HepG2 (cell line): ENCODE results near the gene MNDA. TPM values are rescaled to one million over a fixed set of nuclear protein-coding genes. Genes with fewer than 3 reads are reported as not detected.
"Not testable (repeated sequence)": the region's sequence is repeated elsewhere in the genome, so short reads cannot be mapped to it uniquely, and the experiment has no call there.

Source experiments
- ATAC-seq: fragments of 200-7000 bp; cut with Tn5 transposase; 3 replicates; pipeline ENCODE4 v1.9.1; 2020; ENCODE audit warnings: mild to moderate bottlenecking, moderate library complexity
- BruUV-seq: library from RNA; stranded (reverse); fragments of 400-500 nt; replicated peaks from 2 replicates; lab custom pipeline; 2021; lab: Mats Ljungman, UMichigan
- CTCF ChIA-PET: fragments of 300-600 bp; formaldehyde crosslinking; extraction: SDS; loops from one replicate; lab custom pipeline; 2021; ENCODE audit warnings: low total read pairs, inconsistent platforms, low intra/inter-chr PET ratio; lab: Yijun Ruan, JAX
- POLR2A ChIA-PET: fragments of 350-600 bp; sonication (Branson Sonifier 250); formaldehyde crosslinking; loops from one replicate; lab custom pipeline; 2020; ENCODE audit warnings: antibody characterized with exemption, inconsistent platforms; lab: Yijun Ruan, JAX
- DNase-seq: peaks from one replicate; pipeline ENCODE4 v3.0.0-alpha.2; 2015; ENCODE audit warnings: low spot score
- FAIRE-seq: peaks from 3 replicates; lab custom pipeline; 2011; peaks lifted over from hg19 to GRCh38; lab: Jason Lieb, UNC
- H2AFZ ChIP-seq: one replicate; pipeline ENCODE4 v1.6.1; 2011; ENCODE audit warnings: low read length, inconsistent platforms
- H3K27ac ChIP-seq: fragments of 300-600 bp; 3 replicates; pipeline ENCODE4 v1.8.0; 2011; ENCODE audit warnings: mixed run types, mild to moderate bottlenecking, mixed read lengths, low read length, inconsistent platforms; ENCODE audit not compliant: insufficient read depth; ENCODE audit errors: extremely low read length
- H3K27me3 ChIP-seq, 2 experiments: fragments of 200-600 bp in 1 of 2; 2 replicates in 1 of 2; 3 replicates in 1 of 2; pipeline versions ENCODE4 v1.6.0 to v1.8.0; 2011; ENCODE audit warnings: low read length in 2 of 2, mild to moderate bottlenecking in 2 of 2, moderate library complexity in 2 of 2, inconsistent platforms in 1 of 2; ENCODE audit not compliant: insufficient read depth in 2 of 2, control insufficient read depth in 1 of 2
- H3K36me3 ChIP-seq, 2 experiments: fragments of 200-600 bp in 1 of 2; replicated peaks in 1 of 2; 2 replicates in 1 of 2; 3 replicates in 1 of 2; pipeline versions ENCODE4 v1.5.1 to v1.8.0; 2011; ENCODE audit warnings: low read length in 2 of 2, inconsistent platforms in 1 of 2; ENCODE audit not compliant: insufficient read depth in 2 of 2, control insufficient read depth in 1 of 2
- H3K4me1 ChIP-seq: 2 replicates; pipeline ENCODE4 v1.5.1; 2012; ENCODE audit warnings: low read length, inconsistent platforms; ENCODE audit not compliant: insufficient read depth
- H3K4me2 ChIP-seq: 2 replicates; pipeline ENCODE4 v1.6.0; 2011; ENCODE audit warnings: low read depth, low read length, inconsistent platforms
- H3K4me3 ChIP-seq, 3 experiments: fragments of 200-600 bp in 1 of 3; sonication (generic), shearing (Covaris generic) in 1 of 3; replicated peaks in 1 of 3; 2 replicates each; pipeline ENCODE4 v1.5.1; 2011 to 2016; ENCODE audit warnings: low read length in 3 of 3, inconsistent platforms in 2 of 3, low read depth in 2 of 3, mild to moderate bottlenecking in 2 of 3, control low read depth in 1 of 3, mixed read lengths in 1 of 3; ENCODE audit not compliant: insufficient read depth in 1 of 3
- H3K79me2 ChIP-seq: one replicate; pipeline ENCODE4 v1.6.1; 2011; ENCODE audit warnings: low read length, inconsistent platforms; ENCODE audit not compliant: insufficient read depth
- H3K9ac ChIP-seq: 2 replicates; pipeline ENCODE4 v1.6.0; 2011; ENCODE audit warnings: mild to moderate bottlenecking, low read depth, low read length, inconsistent platforms; ENCODE audit not compliant: insufficient read depth
- H3K9me3 ChIP-seq: 2 replicates; pipeline ENCODE4 v1.5.1; 2012; ENCODE audit warnings: mild to moderate bottlenecking, low read length
- H4K20me1 ChIP-seq: 2 replicates; pipeline ENCODE4 v1.6.0; 2011; ENCODE audit warnings: inconsistent platforms, mild to moderate bottlenecking, low read length, moderate library complexity; ENCODE audit not compliant: insufficient read depth
- ATM ChIP-seq: fragments of 450-650 bp; IDR thresholded peaks from 2 replicates; pipeline ENCODE4 v1.7.1; 2017; ENCODE audit warnings: mild to moderate bottlenecking, borderline replicate concordance
- CAMTA2 ChIP-seq: sonication (generic); formaldehyde crosslinking; IDR thresholded peaks from 2 replicates; pipeline ENCODE4 v1.4.0; 2020; ENCODE audit warnings: mild to moderate bottlenecking, missing genetic modification reagents, borderline replicate concordance
- CENPT ChIP-seq: sonication (generic); formaldehyde crosslinking; IDR thresholded peaks from 2 replicates; pipeline ENCODE4 v1.8.0; 2022; ENCODE audit warnings: low read depth, mild to moderate bottlenecking, moderate library complexity, missing genetic modification reagents
- EP300 ChIP-seq, 3 experiments: sonication (generic) in 1 of 3; formaldehyde crosslinking in 1 of 3; IDR thresholded peaks; 2 replicates each; pipeline versions ENCODE4 v1.5.1 to v1.6.1; 2011 to 2020; ENCODE audit warnings: low read depth in 2 of 3, low read length in 2 of 3, borderline replicate concordance in 1 of 3, improper control_type of control experiment in 1 of 3, mild to moderate bottlenecking in 1 of 3, missing genetic modification reagents in 1 of 3, moderate library complexity in 1 of 3
- GLI4 ChIP-seq: sonication (generic); formaldehyde crosslinking; IDR thresholded peaks from 2 replicates; pipeline ENCODE4 v1.5.1; 2020; ENCODE audit warnings: missing genetic modification reagents, mild to moderate bottlenecking, moderate library complexity, borderline replicate concordance
- HNRNPL ChIP-seq: fragments of 200-400 bp; formaldehyde crosslinking; IDR thresholded peaks from 2 replicates; pipeline ENCODE4 v1.6.1; 2017; ENCODE audit warnings: mild to moderate bottlenecking, low read depth, low read length
- MTA3 ChIP-seq: sonication (generic); formaldehyde crosslinking; IDR thresholded peaks from 2 replicates; pipeline ENCODE4 v1.4.0; 2020; ENCODE audit warnings: missing genetic modification reagents
- MXI1 ChIP-seq: IDR thresholded peaks from 3 replicates; pipeline ENCODE4 v1.6.1; 2012; ENCODE audit warnings: low read depth, low read length, inconsistent platforms, borderline replicate concordance
- MYC ChIP-seq: sonication (generic); formaldehyde crosslinking; IDR thresholded peaks from 2 replicates; pipeline ENCODE4 v1.9.0; 2021; ENCODE audit warnings: missing genetic modification reagents, borderline replicate concordance
- NFKBIZ ChIP-seq: IDR thresholded peaks from 2 replicates; pipeline ENCODE4 v1.6.1; 2018; ENCODE audit warnings: missing genetic modification reagents, missing compliant biosample characterization
- RXRA ChIP-seq: sonication (generic); formaldehyde crosslinking; IDR thresholded peaks from 2 replicates; pipeline ENCODE4 v1.5.1; 2020; ENCODE audit warnings: missing genetic modification reagents
- TCF7L2 ChIP-seq: IDR thresholded peaks from 2 replicates; pipeline ENCODE4 v1.6.1; 2011; ENCODE audit warnings: mild to moderate bottlenecking, low read depth, low read length, moderate library complexity
- ZBTB7A ChIP-seq: sonication (generic); formaldehyde crosslinking; IDR thresholded peaks from 2 replicates; pipeline ENCODE4 v1.8.0; 2022; ENCODE audit warnings: mild to moderate bottlenecking, missing genetic modification reagents
- ZC3H13 ChIP-seq: sonication (generic); formaldehyde crosslinking; IDR thresholded peaks from 2 replicates; pipeline ENCODE4 v1.8.1; 2023; ENCODE audit warnings: mild to moderate bottlenecking, missing genetic modification reagents, moderate library complexity
- ZNF331 ChIP-seq: sonication (generic); formaldehyde crosslinking; IDR thresholded peaks from 2 replicates; pipeline ENCODE4 v1.4.0; 2020; ENCODE audit warnings: missing genetic modification reagents
- ZNF446 ChIP-seq: sonication (generic); formaldehyde crosslinking; IDR thresholded peaks from 2 replicates; pipeline ENCODE4 v1.5.0; 2020; ENCODE audit warnings: mild to moderate bottlenecking, missing genetic modification reagents
- ZNF776 ChIP-seq: sonication (generic); formaldehyde crosslinking; IDR thresholded peaks from 2 replicates; pipeline ENCODE4 v1.4.0; 2020; ENCODE audit warnings: mild to moderate bottlenecking, missing genetic modification reagents
- WGBS: methylation state at CpG from one replicate; pipeline ENCODE4 v1.1.6; 2017; ENCODE audit warnings: low lambda C conversion rate; 5-methylcytosine and 5-hydroxymethylcytosine counted together
- in situ Hi-C: cut with HindIII; loops from 2 replicates; pipeline ENCODE4 v1.10.0; 2017; ENCODE audit warnings: low pct_unique_long_range_greater_than_20kb; ENCODE audit not compliant: extremely low pct_ligation_motif_present
- intact Hi-C: fragments of 100-400 bp; cut with micrococcal nuclease; formaldehyde crosslinking; loops from one replicate; pipeline ENCODE4 v1.10.0; 2022; ENCODE audit not compliant: unreplicated experiment
- polyA plus RNA-seq, 8 experiments: library from polyadenylated mRNA; depleted of rRNA in 3 of 8; stranded (reverse) in 7 of 8; unstranded in 1 of 8; fragments of >200 nt; fragmentation: Illumina TruSeq in 4 of 8; extraction: Trizol in 4 of 8; gene quantifications; 2 replicates each; pipeline versions ENCODE4 v1.2.1 to v1.2.3, GENCODE V29; 2011 to 2016; ENCODE audit warnings: low read depth in 4 of 8, missing spikeins in 1 of 8, mixed read lengths in 1 of 8; ENCODE audit not compliant: insufficient read depth in 1 of 8
- total RNA-seq, 5 experiments: library from RNA; depleted of rRNA; stranded (reverse); fragments of >200 nt; fragmentation: Illumina TruSeq; extraction: Trizol; gene quantifications; 2 replicates each; pipeline ENCODE4 v1.2.3, GENCODE V29; 2016; ENCODE audit warnings: low read depth in 1 of 5
- TF ChIP-seq, protein P1 (sequence below): sonication (generic); formaldehyde crosslinking; IDR thresholded peaks from 2 replicates; pipeline ENCODE4 v1.5.0; 2020; ENCODE audit warnings: missing genetic modification reagents
- TF ChIP-seq, protein P2 (sequence below): sonication (generic); formaldehyde crosslinking; IDR thresholded peaks from 2 replicates; pipeline ENCODE4 v1.4.0; 2020; ENCODE audit warnings: missing genetic modification reagents

MNDA gene
- total and polyA plus RNA-seq, 2 of the 13 experiments (the other 11 are each of a cell fraction or from before 2014, with no cell fraction given): not detected

GRCh38 chr1:158870438-158870837, 39.3 kb downstream of the MNDA start:
- WGBS: 8% methylated on average over 5 of the region's 5 CpGs
- BruUV-seq: not testable (repeated sequence)

DNA sequence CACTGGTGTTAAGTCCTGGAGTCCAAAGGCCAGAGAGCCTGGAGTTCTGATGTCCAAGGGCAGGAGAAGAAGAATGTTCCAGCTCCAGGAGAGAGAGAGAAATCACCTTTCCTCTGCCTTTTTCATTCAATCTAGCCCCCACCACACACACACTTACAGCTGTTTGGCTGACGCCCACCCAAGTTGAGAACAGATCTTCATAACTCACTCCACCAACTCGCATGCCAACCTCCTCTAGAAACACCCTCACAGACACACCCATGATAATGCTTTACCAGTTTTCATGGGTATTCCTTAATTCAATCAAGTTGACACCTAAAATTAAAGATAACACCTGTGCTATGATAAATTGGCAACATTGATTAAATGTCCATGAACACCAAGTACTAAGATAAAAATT, 42.0 kb downstream of the MNDA start:
- H2AFZ ChIP-seq: no peak overlapping the region
- H4K20me1 ChIP-seq: no peaks in the 10 kb centered on the region
- no peak for TF ChIP-seq TCF7L2
- no peak for TF ChIP-seq RXRA (CRISPR knock-in tag)
- TF ChIP-seq, protein P1, sequence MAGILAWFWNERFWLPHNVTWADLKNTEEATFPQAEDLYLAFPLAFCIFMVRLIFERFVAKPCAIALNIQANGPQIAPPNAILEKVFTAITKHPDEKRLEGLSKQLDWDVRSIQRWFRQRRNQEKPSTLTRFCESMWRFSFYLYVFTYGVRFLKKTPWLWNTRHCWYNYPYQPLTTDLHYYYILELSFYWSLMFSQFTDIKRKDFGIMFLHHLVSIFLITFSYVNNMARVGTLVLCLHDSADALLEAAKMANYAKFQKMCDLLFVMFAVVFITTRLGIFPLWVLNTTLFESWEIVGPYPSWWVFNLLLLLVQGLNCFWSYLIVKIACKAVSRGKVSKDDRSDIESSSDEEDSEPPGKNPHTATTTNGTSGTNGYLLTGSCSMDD (CRISPR knock-in tag): no peak
- TF ChIP-seq GLI4 (CRISPR knock-in tag): no peak
- no peak for TF ChIP-seq MTA3
- TF ChIP-seq CENPT (CRISPR knock-in tag): no peak
- TF ChIP-seq HNRNPL: no peak
- no peak for TF ChIP-seq EP300 (IDR thresholded peaks at IDR 0.05; ENCODE audit: low read depth in 2 of 2, low read length in 2 of 2)
- no peak for TF ChIP-seq EP300 (CRISPR knock-in tag; IDR thresholded peaks at IDR 0.05; ENCODE audit: borderline replicate concordance)
- TF ChIP-seq CAMTA2 (CRISPR knock-in tag): no peak
- no peak for TF ChIP-seq ZNF331 (CRISPR knock-in tag)
- TF ChIP-seq ATM: no peak
- no peak for TF ChIP-seq MXI1
- no peak for TF ChIP-seq ZBTB7A (CRISPR knock-in tag)
- no peak for TF ChIP-seq ZNF446 (CRISPR knock-in tag)
- TF ChIP-seq ZC3H13: no peak
- TF ChIP-seq ZNF776 (CRISPR knock-in tag): no peak
- no peak for TF ChIP-seq MYC (CRISPR knock-in tag)
- TF ChIP-seq, protein P2, sequence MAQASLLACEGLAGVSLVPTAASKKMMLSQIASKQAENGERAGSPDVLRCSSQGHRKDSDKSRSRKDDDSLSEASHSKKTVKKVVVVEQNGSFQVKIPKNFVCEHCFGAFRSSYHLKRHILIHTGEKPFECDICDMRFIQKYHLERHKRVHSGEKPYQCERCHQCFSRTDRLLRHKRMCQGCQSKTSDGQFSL (CRISPR knock-in tag): no peak
- no peak for TF ChIP-seq NFKBIZ
- TF ChIP-seq, all 625 proteins: peak for 0
- 15% methylated on average over 2 of the region's 2 CpGs for WGBS
- POLR2A ChIA-PET: no interaction called here
- no peaks in the 10 kb centered on the region for H3K4me1 ChIP-seq
- in situ Hi-C loops (no loop called here), intact Hi-C loops (no loop called here)
- no peaks in the 10 kb centered on the region for H3K36me3 ChIP-seq
- H3K9me3 ChIP-seq: peaks cover 44% of the 10 kb centered on the region
- no peaks in the 10 kb centered on the region for H3K27me3 ChIP-seq
- DNase-seq (no peak), FAIRE-seq (no peak), ATAC-seq (no peak)
- no peak overlapping the region for H3K4me2 ChIP-seq
- no peaks in the 10 kb centered on the region for H3K79me2 ChIP-seq
- CTCF ChIA-PET: no interaction called here
- no TSS peak for BruUV-seq
- H3K27ac ChIP-seq: no peak overlapping the region
- H3K9ac ChIP-seq: no peak overlapping the region
- no peak overlapping the region for H3K4me3 ChIP-seq

More at GRCh38 chr1:158870438-158870837, 39.3 kb downstream of the MNDA start:
- H2AFZ ChIP-seq, H3K36me3 ChIP-seq, POLR2A ChIA-PET, H3K27me3 ChIP-seq, H3K4me2 ChIP-seq, H3K27ac ChIP-seq, H4K20me1 ChIP-seq, DNase-seq, in situ Hi-C loops, intact Hi-C loops, CTCF ChIA-PET, H3K9ac ChIP-seq, ATAC-seq, H3K79me2 ChIP-seq, H3K4me1 ChIP-seq, H3K4me3 ChIP-seq, FAIRE-seq: not testable (repeated sequence)
- peaks cover 23% of the 10 kb centered on the region for H3K9me3 ChIP-seq
